ENCODE measurements around the gene ACER3.
"Not testable (repeated sequence)": the region's sequence is repeated elsewhere in the genome, so short reads cannot be mapped to it uniquely, and the experiment has no call there.

The ACER3 gene

DNA sequence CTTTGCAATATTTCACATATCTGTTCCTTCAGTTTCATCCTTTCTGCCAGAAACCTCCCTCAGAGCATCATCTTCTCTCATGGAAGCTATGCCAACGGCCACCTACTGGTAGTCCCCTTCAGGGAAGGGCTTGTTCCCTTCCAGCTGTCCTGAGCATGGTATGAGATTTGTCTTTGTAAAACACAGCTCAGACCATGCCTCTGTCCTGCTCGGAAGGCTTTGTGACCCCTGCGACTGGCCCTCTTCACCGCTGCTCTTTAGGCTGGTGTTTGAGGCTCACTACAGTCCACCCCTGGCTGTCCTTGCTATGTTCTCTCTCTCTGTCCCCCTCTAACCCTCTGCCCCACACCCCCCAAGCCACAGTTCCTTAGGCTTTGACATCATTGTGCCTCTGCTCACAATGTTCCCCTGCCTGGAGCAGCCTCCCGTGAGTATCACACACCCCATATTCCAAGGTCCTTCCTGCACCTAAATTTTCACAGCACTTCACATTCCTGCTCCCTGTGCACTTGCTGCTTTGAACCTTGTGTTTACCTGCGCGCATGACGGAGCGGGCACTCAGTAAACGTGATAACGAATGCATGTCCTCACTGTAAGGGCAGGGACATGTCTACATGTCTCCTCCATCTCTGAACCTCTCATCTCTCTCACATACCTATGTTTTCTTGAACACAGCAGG is 24.0 kb upstream of the ACER3 start:
- DNase-seq (ENCODE audit: low spot score), result no peak

DNA sequence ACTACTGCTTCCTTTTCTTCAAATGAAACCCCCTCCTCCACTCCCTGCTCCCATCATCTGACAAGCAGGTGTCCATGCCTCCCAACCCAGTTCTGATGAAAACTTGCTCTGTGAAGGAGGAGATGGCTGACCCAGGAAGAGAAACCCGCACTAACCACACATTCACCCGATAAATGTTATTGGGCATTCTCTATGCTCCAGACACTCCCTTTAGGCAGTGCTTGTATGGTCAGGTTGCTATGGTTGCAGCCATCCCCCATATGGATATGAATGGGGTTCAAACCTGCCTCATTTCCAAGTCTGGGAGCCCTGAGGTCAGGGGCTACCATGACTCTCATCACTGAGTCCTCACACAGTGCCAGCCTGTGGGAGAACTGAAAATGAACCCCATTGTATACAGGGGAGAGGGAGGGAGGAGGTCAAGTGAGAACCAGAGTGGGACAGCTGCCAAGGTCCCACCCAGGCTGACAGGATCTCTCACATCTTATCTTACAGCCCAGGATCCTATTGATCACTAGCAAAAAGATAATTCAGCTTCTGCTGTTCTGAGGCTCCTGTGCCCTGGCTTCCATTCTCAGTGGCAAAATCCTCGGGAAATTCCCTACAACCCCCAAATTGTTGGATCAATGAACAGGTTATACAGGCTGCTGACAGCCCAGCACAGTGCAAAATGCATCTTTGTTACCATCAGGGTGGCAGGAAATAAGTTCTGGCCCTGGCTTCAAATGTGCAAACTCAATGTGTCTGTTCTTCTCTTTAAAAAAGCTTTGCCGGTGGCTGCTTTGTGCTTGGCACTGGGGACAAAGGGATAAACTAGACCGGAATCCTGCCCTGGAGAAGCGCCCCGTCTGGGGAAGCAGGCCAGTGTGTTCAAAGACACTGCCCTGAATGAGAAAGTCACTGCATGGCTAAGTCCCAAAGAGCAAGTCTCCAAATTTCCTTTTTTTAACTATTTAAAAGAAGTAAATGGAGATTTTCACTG is 22.7 kb upstream of the ACER3 start:
- no peak for DNase-seq (ENCODE audit: low spot score)

DNA sequence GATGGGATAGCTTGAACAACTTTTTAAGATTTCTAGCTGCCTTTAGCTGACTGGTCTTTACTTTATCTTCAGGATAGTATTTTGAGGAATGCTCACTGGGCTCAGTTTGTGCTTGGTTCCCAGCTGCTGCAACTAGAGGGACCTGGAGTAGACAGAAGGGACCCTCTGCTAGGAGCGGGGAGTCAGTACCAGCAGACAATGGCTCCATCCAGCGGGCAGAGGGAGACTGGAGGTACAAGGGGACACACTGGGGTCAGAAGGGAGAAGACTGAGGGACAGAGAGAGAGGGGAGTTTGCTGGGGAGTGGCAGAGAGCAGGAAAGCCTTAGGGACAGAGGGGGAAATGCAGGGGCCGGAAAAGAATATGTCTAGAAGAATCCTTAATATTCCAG is 22.0 kb upstream of the ACER3 start:
- no peak for DNase-seq (ENCODE audit: low spot score)

DNA sequence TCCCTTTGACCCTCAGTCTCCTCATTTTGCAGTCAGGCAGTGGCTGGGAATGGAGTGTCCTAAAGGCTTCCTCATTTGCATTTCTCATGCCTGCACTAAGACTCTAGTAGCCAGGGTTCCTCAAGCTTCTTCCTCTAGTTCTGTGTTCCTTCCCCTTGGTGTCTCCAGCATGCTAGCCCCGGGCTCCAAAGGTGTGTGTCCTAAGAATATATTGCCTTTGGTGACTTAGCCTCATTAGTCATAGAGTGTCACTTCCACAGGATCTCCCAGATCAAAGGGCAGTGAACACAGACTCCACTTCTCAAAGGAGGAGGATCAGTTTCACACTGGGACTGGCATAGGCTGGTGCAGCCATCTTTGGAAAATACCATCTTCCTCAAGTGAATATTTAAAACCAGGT is 21.4 kb upstream of the ACER3 start:
- DNase-seq (ENCODE audit: low spot score), result peak; percentile 47

DNA sequence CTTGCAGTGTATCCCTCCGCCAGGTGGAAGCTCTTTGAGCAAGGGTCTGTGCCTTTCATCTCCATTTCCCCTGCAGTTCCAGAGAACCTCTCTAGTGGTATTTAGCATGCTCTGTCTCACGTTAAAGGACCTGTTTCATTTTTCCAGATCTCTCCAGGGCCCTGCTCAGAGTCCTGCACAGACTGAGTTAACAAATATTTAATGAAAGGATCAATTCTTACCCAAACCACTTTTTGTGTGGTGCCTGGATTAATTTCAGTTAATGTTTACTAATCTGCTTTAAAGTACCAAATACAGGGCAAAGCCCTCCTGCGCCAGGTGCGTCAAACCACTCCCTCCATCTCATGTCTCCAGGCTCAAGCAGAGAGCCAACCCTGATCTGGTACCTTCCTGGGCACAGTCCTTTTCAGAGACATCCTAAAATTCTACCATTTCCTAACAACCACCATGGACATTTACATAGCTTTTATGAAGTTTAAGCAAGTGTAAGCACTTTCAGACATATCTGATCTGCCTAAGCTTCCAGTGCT is 18.7 kb upstream of the ACER3 start:
- DNase-seq (ENCODE audit: low spot score), result no peak

DNA sequence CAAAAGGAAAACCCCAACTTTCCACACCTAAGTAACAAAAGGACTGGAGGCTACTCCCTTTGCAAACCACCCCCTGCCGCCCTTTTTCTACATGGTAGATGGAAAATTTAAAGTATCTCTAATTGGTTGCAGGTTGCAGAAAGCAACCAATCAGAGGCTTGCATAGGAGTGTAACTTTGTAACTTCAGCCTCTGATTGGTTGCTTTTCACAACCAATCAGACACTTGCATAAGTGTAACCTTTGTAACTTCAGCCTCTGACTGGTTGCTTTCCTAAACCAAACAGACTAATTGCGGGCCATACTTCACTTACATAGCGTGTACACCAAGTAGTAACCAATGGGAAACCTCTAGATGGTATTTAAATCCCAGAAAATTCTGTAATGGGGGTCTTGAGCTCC is 16.8 kb upstream of the ACER3 start:
- DNase-seq (ENCODE audit: low spot score), result no peak

DNA sequence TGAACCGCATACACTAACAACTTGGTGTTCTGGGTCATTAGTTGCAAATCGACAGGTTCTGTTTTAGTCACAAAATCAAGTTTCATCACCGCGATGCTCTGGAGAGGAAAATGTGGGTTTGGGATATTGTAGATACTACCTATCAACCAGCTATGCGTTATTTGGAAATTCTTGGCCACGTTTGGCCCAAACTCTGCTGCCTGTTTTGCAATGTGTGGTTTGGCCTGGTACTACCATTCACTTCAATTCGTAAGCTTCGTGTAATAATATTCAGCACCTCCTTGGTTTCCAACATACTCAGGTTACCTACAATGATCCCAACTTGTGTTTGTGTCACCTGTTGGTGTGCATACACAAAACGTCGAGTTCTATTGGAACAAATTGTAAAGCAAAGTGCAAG is 16.2 kb upstream of the ACER3 start:
- DNase-seq (ENCODE audit: low spot score), result no peak

DNA sequence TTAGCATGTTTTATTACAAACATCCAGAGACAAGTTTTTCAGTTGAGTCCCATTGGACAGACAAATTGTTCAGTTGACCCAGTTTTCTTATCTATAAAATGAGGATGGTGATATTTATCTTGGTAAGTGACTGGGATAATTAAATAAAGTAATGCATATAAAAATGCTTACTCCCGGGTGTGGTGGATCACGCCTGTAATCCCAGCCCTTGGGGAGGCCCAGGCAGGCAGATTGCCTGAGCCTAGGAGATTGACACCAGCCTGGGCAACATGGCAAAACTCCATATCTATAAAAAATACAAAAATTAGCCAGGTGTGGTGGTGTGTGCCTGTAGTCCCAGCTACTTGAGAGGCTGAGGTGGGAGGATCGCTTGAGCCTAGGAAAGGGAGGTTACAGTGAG is 15.6 kb upstream of the ACER3 start:
- DNase-seq (ENCODE audit: low spot score), result no peak

DNA sequence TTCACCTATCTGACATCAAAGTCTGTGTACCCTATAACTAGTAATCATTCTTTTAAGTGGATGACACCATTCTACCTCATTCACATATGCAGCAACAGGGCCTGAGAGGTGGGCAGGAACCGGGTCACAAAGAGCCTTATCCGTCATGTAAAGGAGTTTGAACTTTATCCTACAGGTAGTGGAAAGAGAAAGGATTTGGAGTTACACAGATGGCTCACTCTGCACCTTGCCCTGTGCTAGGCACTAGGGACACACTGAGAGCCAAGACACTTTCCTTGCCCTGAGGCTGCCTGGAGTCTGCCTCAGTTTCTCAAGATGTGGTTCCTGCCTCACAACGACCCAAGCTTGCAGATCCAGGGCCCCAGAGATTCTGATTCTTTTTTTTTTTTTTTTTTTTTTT is 14.3 kb upstream of the ACER3 start:
- DNase-seq (ENCODE audit: low spot score), result no peak

DNA sequence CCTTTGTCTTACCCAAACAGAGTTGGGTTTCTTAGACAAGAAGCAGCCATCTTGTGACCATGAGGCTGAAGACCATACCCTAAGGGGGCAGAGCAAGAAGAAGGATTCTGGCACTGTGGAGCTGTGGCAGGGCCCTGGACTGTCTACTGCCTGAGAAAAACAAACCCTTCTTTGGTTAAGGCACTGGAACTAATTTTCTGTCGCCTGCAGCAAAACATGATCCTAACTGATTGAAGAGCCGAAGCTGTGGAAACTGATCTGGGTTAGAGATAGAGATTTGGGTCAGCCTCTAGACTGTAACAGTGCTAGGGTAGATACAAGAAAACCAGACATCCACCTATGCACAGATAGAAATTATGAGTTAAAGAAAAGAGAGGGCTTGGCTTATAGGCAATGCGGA is 11.3 kb upstream of the ACER3 start:
- DNase-seq (ENCODE audit: low spot score), result no peak

DNA sequence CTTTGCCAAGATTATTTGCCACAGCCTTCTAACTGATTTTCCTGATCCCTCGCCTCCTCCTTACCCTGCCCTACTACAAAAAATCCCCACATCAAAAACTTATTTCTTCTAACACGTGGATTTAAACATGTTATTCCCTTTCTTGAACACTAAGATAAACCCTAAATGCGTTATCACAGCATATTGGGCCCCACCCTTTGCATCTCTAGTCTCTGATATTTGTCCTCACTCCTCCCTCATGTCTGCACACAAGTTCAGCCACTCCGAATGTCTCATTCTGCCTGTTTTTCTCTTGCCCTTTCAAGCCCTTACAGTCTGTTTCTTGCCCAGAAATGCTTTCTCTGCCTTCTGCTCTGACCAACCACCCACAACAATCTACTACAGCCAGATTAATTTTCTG is 10.6 kb upstream of the ACER3 start:
- no peak for DNase-seq (ENCODE audit: low spot score)

DNA sequence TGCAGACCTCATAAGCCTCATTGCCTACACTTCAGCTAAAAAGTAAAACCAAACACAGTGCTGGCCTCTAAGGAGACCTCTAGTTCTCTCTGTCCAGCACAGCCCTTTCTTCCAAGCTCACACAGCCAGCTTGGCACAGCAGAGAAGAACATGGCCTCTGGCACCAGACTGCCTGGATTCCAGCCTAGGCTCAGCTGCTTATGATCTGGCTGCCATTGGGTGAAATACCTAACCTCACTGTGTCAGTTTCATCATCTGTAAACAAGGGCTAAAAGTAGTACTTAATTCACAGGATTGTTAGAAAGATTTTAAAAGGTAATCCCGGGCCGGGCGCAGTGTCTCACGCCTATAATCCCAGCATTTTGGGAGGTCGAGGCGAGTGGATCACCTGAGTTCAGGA is 9.9 kb upstream of the ACER3 start:
- no peak for DNase-seq (ENCODE audit: low spot score)

DNA sequence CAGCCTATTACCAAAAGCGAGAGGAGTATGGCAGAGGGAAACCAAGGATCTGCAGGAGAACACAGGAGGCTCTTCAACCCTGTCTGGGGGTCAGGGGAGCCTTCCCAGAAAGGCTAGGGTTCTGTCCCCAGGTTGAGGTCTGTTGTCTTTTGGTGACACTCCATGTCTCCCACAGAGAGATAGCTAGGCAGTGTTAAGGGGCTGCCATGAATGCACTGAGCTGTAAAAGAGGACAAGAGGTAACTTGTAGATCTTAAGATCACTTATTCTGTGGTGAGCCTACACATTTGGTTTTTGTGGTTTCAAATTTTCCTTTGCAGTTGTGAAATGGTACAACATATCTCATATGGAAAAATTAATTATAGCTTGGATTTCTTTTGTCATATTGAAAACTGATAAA is 6.0 kb upstream of the ACER3 start:
- DNase-seq (ENCODE audit: low spot score), result no peak

DNA sequence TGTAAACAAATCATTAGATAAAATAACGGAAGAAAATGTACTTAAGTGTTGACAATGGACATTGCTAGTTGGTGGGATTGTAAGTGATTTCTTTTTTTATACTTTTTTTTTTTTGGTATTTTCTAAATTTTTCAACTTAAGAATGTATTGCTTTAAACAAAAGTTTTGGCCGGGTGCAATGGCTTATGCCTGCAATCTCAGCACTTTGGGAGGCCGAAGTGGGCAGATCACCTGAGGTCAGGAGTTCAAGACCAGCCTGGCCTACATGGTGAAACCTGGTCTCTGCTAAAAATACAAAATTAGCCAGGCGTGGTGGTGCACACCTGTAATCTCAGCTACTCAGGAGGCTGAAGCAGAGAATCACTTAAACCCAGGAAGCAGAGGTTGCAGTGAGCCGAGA is 5.0 kb upstream of the ACER3 start:
- not testable (repeated sequence) for DNase-seq (ENCODE audit: low spot score)

DNA sequence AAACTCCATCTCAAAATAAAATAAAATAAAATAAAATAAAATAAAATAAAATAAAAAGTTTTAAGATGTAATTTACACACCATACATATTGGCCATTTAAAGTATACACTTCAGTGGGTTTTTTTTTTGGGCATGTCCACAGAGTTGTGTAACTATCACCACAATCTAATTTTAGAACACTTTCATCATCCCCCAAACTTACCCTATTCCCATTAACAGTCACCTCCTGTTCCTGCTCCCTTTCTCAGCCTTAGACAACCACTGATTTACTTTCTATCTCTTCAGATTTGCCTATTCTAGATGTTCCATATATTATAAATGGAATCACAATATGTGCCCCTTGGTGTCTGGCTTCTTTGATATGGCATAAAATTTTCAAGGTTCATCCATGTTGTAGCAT is 4.6 kb upstream of the ACER3 start:
- no peak for DNase-seq (ENCODE audit: low spot score)

DNA sequence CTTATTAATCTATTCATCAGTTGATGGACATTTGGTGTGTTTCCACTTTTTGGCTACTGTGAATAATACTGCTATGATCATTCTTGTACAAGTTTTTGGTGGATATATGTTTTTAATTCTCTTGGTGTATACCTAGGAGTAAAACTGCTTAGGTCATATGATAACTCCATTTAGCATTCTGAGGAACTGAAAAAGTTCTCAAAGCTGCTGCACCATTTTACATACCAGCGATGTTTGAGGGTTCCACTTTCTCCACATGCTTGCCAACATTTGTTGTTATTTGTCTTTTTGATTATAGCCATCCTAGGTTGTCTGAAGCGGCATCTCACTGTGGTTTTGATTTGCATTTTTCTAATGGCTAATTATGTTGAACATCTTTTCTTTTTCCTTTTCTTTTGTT is 4.1 kb upstream of the ACER3 start:
- no peak for DNase-seq (ENCODE audit: low spot score)

DNA sequence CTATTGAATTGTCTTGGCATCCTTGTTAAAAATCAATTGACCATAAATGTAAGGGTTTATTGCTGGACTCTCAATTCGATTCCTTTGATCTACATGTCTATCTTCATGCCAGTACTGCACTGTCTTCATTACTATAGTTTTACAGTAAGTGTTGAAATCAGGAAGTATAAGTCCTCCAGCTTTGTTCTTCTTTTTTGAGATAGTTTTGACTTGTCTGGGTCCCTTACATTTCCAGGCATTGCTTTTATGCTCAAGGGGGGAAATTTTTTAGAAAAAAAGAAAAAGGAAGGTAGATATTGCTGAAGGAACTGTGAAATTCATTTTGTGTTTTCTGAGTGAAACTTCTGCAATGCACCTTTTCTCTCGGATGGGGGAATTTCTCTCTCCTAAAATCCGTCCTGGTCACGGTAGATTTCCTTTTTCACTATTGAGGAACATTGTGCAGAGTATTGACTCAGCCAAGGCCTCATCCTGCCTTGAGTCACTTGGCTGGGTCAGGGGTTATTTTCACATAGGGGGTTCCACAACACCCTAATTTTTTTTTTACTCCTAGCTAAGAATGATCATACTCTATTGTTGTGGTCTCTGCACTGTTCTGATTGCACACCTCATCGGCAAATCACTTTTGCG is 2.8 kb upstream of the ACER3 start:
- DNase-seq (ENCODE audit: low spot score), result no peak

DNA sequence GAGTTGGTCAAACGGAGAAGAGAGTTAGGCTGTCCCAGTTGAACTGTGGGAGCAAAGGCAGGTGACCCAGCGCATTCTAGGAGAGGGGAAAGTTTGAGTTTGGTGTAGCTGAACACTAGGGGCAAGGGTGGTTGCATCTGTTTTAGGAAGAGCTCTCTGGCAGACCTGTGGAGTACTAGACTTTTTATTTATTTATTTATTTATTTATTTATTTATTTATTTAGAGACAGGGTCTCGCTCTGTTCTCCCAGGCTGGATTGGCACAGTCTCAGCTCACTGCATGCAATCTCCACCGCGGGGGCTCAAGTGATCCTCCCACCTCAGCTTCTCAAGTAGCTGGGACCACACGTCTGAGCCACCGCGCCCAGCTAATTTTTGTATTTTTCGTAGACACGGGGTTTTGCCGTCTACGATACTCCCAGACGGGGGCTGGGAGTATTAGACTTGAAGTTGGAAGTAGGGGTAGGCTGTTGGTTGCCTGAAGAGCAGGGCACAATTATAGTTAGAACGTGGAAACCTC is 950 bp upstream of the ACER3 start:
- no peak for DNase-seq (ENCODE audit: low spot score)

DNA sequence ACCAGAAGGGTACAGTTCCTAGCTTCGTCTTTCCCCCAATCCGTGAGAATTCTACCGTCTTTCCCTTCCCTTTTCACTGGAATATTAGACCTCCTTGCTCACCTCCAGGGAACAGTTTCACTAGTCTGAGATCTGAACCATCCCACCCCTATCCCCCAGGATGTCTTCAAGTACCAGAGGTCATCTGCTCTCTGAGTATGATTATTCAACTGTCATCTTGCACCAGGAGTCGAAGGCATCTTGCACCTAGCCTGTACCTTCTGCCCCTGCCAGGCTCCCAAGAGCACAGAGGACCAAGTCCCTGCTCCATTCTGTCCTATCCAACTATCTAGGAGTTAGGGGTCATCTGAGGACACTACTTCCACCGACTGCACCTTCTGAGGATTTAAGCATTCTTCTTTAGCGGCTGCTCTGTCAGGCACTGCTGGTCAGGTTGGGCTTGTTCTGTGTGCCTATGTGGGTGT is 804 bp downstream of the ACER3 start:
- peak; percentile 22 for DNase-seq (ENCODE audit: low spot score)

DNA sequence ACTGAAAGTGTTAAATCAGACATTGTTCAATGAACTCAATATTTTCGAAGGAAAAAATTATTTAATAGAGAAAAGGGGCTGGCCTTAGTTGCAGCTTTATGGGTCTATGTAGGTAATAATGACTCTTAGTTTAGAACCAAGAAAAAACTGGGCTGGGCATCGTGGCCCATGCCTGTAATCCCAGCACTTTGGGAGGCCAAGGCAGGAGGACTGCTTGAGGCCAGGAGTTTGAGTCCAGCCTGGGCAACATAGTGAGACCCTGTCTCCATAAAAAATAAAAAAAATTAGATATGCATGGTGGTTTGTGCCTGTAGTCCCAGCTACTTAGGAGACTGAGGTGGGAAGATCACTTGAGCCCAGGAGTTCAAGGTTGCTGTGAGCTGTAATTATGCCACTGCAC is 2.1 kb downstream of the ACER3 start:
- DNase-seq (ENCODE audit: low spot score), result not testable (repeated sequence)

DNA sequence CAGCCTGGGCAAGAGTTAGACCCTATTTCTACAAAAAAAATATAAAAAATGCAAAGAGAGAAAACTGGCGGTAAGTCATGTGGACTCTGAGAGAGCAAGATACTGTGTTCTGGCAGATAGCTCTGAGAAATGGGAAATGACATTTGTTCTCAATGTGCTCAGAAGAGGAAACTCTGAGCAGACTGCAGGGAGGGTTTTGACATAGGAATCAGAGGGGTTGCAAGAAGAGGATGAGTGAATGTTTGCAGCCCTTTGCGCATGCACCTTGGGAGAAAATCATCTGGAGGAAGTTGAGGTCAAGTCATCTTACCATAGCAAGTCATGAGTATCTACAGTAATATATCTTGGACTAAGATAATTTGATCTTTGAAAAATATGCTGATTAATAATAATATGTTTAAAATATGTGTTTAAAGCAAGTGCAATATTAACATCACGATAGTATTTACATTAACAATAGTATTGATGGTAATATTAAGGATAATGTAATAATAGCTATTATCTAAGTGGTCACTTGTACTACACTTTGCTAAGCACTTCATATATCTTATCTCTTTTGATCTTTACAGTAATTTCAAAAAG is 2.6 kb downstream of the ACER3 start:
- DNase-seq (ENCODE audit: low spot score), result no peak

All from kidney tubule cell (primary cell).